ENCODE data around the gene FRMD8. TPM values are rescaled to one million over a fixed set of nuclear protein-coding genes. Genes with fewer than 3 reads are reported as not detected.

Gene FRMD8
- total and polyA plus RNA-seq, 2 of the 8 experiments (the other 6 are each of a cell fraction or from before 2014, with no cell fraction given) = 15.0 to 19.2 TPM

DNA sequence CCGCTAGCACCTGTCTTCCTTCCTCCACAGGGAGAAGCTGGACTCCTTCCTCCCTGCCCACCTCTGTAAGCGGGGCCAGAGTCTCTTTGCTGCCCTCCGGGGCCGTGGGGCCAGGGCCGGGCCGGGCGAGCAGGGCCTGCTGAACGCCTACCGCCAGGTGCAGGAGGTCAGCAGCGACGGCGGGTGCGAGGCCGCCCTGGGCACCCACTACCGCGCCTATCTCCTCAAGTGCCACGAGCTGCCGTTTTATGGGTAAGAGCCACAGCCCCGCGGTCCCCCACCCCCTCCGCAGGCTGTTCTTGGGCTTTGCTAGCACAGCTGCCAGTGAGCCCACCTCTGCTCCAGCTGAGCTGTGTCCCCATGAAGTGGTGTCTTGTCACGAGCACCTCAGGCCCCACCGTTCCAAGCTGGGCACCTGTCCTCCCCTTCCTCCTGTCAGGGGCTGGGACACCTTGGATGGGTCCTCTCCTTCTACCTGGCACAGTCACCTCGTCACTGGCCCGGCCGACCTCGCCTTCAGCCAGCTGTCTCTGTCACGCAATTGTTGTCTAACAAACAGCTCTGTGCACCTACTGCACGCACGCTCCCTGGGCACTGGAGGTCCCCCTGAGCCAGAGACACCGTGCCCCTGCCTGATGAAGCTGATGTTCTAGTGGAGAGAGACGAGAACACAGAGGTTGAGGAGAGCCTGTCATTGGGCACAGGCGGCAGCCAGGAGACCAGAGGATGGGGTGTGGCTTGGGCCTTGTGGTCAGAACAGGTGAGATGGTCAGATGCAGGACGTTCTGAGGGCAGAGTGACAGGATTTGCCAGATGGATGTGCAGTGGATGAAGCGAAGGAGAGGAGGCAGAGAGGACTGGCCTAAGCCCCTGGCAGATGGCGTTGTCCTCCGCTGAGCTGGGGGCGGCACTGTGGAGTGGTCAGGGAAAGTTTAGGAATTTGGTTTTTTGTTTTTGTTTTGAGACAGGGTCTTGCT lies 10.6 kb downstream of the FRMD8 start:
- Histone ChIP-seq H2BK120ac (replicated peaks; ENCODE audit: low read depth, low read length) (no peak overlapping the region), H3K4me1 (replicated peaks in 1 of 4; ENCODE audit: control insufficient read depth in 3 of 4, insufficient read depth in 4 of 4, low read length in 3 of 4) (no peaks in the 10 kb centered on the region; a peak in 1 of 7 replicates), H3K56ac (replicated peaks; ENCODE audit: insufficient read length, low read depth, low read length) (no peak overlapping the region), H3K9ac (replicated peaks in 1 of 4; ENCODE audit: extremely low read depth in 1 of 4, low read depth in 3 of 4, low read length in 3 of 4) (no peak overlapping the region), H3K27ac (ENCODE audit: low read depth, low read length) (no peak overlapping the region), H3K79me1 (ENCODE audit: low read depth, low read length) (0 out of 2 replicates have a peak, but pooled peaks cover 2% of the 10 kb centered on the region), H4K20me1 (replicated peaks in 1 of 2; ENCODE audit: control insufficient read depth in 1 of 2, insufficient read depth in 2 of 2, low read length in 2 of 2) (peaks cover 0 to 2% of the 10 kb centered on the region in 2 experiments), H3K79me2 (ENCODE audit: control insufficient read depth in 1 of 2, insufficient read depth in 2 of 2, low read length in 2 of 2) (no peaks in the 10 kb centered on the region), H3K23ac (ENCODE audit: insufficient read length) (no peak overlapping the region), H2BK15ac (ENCODE audit: low read length) (no peak overlapping the region), H2BK12ac (ENCODE audit: low read depth, low read length) (no peak overlapping the region), H3K9me3 (ENCODE audit: insufficient read depth in 2 of 2, low read depth in 1 of 2, low read length in 1 of 2) (no peaks in the 10 kb centered on the region), H3K23me2 (ENCODE audit: low read depth, low read length) (no peaks in the 10 kb centered on the region), H2BK5ac (ENCODE audit: low read depth, low read length) (peak overlapping the region; percentile 44; the same call in 1 of the 2 replicates), H3K4ac (replicated peaks; ENCODE audit: insufficient read length, low read depth, low read length) (no peak overlapping the region), H4K91ac (replicated peaks; ENCODE audit: insufficient read length, low read length) (no peak overlapping the region), H3K4me3 (ENCODE audit: extremely low read depth in 1 of 4, insufficient read depth in 2 of 4, low read depth in 3 of 4, low read length in 4 of 4) (no peak overlapping the region), H3K36me3 (ENCODE audit: control insufficient read depth in 2 of 4, insufficient read depth in 4 of 4, low read length in 3 of 4) (peaks cover 0 to 4% (median 0%) of the 10 kb centered on the region in 4 experiments; a peak in 2 of 8 replicates), H2AFZ (ENCODE audit: low read length) (no peak overlapping the region), H3K14ac (ENCODE audit: insufficient read length) (no peak overlapping the region), H3K18ac (ENCODE audit: extremely low read depth, low read length) (no peak overlapping the region), H2AK5ac (ENCODE audit: low read depth, low read length) (no peak overlapping the region), H3K4me2 (ENCODE audit: insufficient read depth in 1 of 2, low read depth in 2 of 2, low read length in 2 of 2) (no peak overlapping the region), H4K8ac (ENCODE audit: extremely low read depth, insufficient read depth, low read length) (no peak overlapping the region; the same call in 1 of the 2 replicates), H2BK20ac (ENCODE audit: low read length) (no peak overlapping the region), H3K27me3 (replicated peaks in 1 of 4; ENCODE audit: control insufficient read depth in 3 of 4, extremely low read depth in 1 of 4, insufficient read depth in 3 of 4, low read length in 3 of 4) (no peaks in the 10 kb centered on the region), H4K5ac (ENCODE audit: insufficient read length, low read depth, low read length) (no peak overlapping the region)
- WGBS, 2 experiments (ENCODE audit: extremely low coverage in 1 of 2, insufficient coverage in 1 of 2, insufficient read length in 1 of 2, insufficient replicate concordance in 2 of 2, low coverage in 1 of 2, low lambda C conversion rate in 2 of 2, missing lambda C conversion rate in 1 of 2) = 94% methylated on average over 32 of the region's 38 CpGs; no CpG with 5 or more reads in 1 of the 2 experiments
- FAIRE-seq (no peak), DNase-seq (ENCODE audit: low read depth in 1 of 2, low spot score in 2 of 2) (no peak)
- no peak for TF ChIP-seq GTF2F1 (IDR thresholded peaks at IDR 0.05; ENCODE audit: borderline replicate concordance, low read depth, low read length)
- no peak for TF ChIP-seq SUZ12 (IDR thresholded peaks at IDR 0.05; ENCODE audit: low read length)
- no peak for TF ChIP-seq CREB1 (IDR thresholded peaks at IDR 0.05)
- TF ChIP-seq HDAC2 (IDR thresholded peaks at IDR 0.05; ENCODE audit: borderline replicate concordance in 1 of 2, low read depth in 2 of 2, low read length in 2 of 2) = no peak
- TF ChIP-seq JUN (IDR thresholded peaks at IDR 0.05; ENCODE audit: low read depth, low read length) = no peak
- TF ChIP-seq GABPA (IDR thresholded peaks at IDR 0.05; ENCODE audit: borderline replicate concordance, insufficient read depth, low read length) = no peak
- no peak for TF ChIP-seq POU5F1 (IDR thresholded peaks at IDR 0.05; ENCODE audit: low read depth, low read length)
- ChIA-PET POLR2A (ENCODE audit: partially characterized antibody) (interaction anchor here (0.8 to 17.0 kb wide), 5 partner anchors 19 to 117 kb away, joined by 3 to 202 read pairs (median 5); partner anchors contain the start of genes MALAT1 and NEAT1), CTCF (ENCODE audit: partially characterized antibody) (interaction anchor here (0.7 to 2.6 kb wide), 11 partner anchors 9 to 113 kb away, joined by 3 to 23 read pairs (median 5); partner anchors contain the start of gene CDC42EP2)

All from H1 (cell line).